Measurements from ENCODE around the gene TMPRSS9. TPM values are rescaled to one million over a fixed set of nuclear protein-coding genes. Genes with fewer than 3 reads are reported as not detected.
A peak's percentile ranks its signal among the peaks of the same experiment; 100 is the strongest.

Gene TMPRSS9
- total and polyA plus RNA-seq, 2 of the 13 experiments (the other 11 are each of a cell fraction or from before 2014, with no cell fraction given) = 2.5 to 5.2 TPM

GRCh38 chr19:2462635-2463421, 102.8 kb downstream of the TMPRSS9 start (continued):
- TF ChIP-seq ZNF513 (CRISPR knock-in tag; conservative IDR thresholded peaks at IDR 0.05) = no peak
- peak; percentile 33; the same call in 1 of the 2 replicates for TF ChIP-seq IRX3 (CRISPR knock-in tag; IDR thresholded peaks at IDR 0.05; ENCODE audit: borderline replicate concordance, low read depth)
- TF ChIP-seq NFE2 (CRISPR knock-in tag; IDR thresholded peaks at IDR 0.05) = no peak
- 0 out of 2 replicates have a peak, but pooled peaks have one; percentile 25 for TF ChIP-seq SMARCC2 (IDR thresholded peaks at IDR 0.05)
- TF ChIP-seq ZNF44 (CRISPR knock-in tag; IDR thresholded peaks at IDR 0.05) = no peak
- 0 out of 2 replicates have a peak, but pooled peaks have one; percentile 27 for TF ChIP-seq ZHX2 (IDR thresholded peaks at IDR 0.05; ENCODE audit: low read depth)
- 0 out of 2 replicates have a peak, but pooled peaks have one; percentile 49 for TF ChIP-seq ZHX2 (CRISPR knock-in tag; IDR thresholded peaks at IDR 0.05; ENCODE audit: borderline replicate concordance)
- TF ChIP-seq ZNF552 (CRISPR knock-in tag; IDR thresholded peaks at IDR 0.05; ENCODE audit: borderline replicate concordance) = peak; percentile 77; the same call in 1 of the 2 replicates
- TF ChIP-seq ZBTB37 (CRISPR knock-in tag; IDR thresholded peaks at IDR 0.05) = peak; percentile 76
- peak; percentile 55; the same call in 1 of the 2 replicates for TF ChIP-seq STAT6 (CRISPR knock-in tag; IDR thresholded peaks at IDR 0.05; ENCODE audit: borderline replicate concordance)
- peak; percentile 90 for TF ChIP-seq SNAPC5 (CRISPR knock-in tag; IDR thresholded peaks at IDR 0.05; ENCODE audit: borderline replicate concordance)
- 0 out of 2 replicates have a peak, but pooled peaks have one; percentile 44 for TF ChIP-seq ZNF777 (CRISPR knock-in tag; IDR thresholded peaks at IDR 0.05)
- peak; percentile 70; the same call in 1 of the 2 replicates for TF ChIP-seq NR2F2 (IDR thresholded peaks at IDR 0.05; ENCODE audit: borderline replicate concordance, low read depth)
